EH (cell line): ENCODE results near the gene XPA.
A peak's percentile ranks its signal among the peaks of the same experiment; 100 is the strongest.
"Not testable (repeated sequence)": the region's sequence is repeated elsewhere in the genome, so short reads cannot be mapped to it uniquely, and the experiment has no call there.

Source experiments
- DNase-seq: peaks from one replicate; pipeline ENCODE4 v3.0.0-alpha.2; 2015; ENCODE audit warnings: low read depth

The XPA gene

DNA sequence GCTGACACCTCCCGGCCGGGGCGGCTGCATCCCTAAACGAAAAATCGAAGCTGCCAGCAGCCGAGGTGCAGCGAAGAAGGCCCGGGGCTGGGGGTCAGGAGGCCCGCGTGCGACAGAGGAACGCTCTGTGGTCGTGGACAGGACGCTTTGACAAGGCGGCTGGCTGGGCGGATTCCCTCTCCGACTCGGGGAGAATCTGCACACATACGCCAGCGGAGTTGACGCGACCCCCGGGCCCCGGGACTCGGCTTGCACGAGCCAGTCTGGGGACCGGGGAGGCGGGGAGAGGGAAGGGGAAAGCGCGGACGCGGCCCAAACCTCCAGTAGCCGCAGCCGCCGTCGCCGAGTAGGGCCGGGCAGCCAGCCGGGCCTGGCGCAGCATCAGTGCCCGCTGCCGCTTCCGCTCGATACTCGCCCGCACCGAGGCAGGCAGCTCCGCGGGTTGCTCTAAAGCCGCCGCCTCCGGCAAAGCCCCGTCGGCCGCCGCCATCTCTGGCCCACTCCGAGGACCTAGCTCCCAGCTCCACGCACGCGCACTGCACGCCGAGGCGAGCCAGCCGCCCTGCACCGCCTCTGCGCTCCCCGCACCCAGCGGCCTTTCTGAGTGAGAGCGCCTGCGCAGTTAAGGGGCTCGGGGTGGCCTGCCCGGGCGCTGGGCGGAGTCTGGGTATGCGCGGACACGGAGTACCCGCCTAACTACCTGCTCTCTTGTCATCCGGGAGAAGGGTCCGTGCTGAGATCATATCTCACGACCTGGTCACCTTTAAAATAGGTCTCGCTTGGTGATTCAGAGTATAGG is at the start of gene XPA:
Gene XPA (minus strand): TSS at position 538 of the 799 bp plus-strand sequence. CDS start 48 bp downstream, at position 490.
- DNase-seq = peak; percentile 95

DNA sequence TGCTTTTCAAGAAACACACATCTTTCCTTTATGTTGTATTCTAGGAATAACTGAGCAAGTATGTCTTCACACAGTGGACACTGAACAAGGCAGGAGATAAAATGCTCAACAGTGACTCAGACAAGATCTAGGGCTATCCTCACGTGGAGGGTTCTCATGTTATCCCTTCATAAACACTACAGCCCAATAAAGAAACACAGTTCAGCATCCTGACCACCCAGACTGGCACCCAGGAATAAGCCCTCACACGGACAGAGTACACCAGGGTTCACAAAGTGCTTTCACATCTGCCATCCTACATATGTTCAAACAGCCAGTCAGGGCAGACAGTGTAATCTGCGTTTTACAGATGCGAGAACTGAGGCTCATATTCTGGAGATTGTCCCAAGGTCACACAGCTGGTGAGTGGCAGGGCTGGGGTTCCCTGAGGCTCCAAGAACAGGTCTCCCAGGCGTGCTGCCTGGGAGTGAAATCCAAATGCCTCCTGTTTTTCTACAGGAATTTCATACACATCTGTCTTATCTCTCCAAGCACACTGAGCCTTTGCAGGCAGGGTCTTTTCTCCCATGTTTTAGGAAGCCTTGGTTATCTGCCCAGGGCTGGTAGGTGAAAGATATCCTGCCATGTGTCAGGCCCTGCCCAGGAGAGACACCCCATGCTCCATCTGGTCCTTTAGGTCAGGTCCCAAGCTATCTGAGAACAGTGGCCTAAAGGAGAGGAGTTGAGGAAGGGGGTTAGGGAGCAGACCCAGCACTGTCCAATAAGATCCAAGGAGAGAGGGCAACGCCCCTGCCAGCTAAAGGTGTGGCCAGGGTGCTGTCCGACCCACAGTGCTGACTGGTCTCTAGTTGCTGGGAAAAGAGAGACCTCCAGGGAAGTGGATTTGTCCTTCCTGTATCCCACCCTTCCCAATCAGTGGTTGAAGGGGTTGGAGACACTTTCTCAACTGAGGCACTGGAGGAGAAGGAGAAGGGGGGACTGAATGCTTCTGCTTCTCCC is 47.9 kb upstream of the XPA start:
- no peak for DNase-seq

DNA sequence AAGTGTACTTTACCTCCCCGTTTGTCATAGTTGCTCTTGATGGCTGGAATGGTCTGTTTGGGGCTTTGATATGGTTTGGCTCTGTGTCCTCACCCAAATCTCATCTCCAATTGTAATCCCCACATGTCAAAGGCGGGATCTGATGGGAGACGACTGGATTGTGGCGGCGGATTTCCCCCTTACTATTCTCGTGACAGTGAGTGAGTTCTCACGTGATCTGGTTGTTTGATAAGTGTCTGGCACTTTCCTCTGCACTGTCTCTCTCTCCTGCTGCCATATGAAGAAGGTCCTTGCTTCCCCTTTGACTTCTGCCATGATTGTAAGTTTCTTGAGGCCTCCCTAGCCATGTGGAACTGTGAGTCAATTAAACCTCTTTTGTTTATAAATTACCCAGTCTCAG is 46.9 kb upstream of the XPA start:
- DNase-seq = not testable (repeated sequence)

DNA sequence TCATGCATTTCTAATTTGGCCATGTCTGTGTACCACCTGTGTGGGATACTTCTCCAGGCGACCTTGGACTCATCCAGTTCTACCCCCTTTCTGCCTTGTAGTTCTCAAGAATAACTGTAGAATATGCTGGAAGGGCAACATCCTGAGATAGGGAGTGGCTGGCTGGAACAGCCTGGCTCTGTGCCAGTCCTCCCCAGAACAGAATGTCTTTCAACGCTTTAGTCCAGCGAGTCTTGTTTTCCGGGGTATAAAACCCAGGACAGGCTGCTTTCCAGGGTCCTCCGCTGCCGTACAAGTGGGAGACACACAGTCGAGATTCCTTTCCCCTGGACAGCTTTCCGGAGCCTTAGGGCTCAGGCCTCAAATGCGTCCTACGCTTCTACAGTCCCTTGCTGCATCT is 45.4 kb upstream of the XPA start:
- DNase-seq = no peak

DNA sequence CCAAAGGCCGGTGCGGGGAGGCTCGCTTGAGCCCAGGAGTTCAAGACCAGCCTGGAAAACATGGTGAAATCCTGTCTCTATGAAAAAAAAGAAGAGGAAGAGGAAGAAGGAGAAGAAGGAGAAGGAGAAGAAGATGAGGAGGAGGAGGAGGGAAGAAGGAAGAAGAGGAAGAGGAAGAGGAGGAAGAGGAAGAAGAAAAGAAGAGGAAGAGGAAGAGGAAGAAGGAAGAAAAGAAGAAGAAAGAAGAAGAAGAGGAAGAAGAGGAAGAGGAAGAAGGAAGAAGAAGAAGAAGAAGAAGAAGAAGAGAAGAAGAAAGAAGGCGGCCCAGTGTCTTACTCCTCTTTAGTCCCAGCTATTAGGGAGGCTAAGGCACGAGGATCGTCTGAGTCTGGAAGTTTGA is 44.8 kb upstream of the XPA start:
- DNase-seq = no peak

DNA sequence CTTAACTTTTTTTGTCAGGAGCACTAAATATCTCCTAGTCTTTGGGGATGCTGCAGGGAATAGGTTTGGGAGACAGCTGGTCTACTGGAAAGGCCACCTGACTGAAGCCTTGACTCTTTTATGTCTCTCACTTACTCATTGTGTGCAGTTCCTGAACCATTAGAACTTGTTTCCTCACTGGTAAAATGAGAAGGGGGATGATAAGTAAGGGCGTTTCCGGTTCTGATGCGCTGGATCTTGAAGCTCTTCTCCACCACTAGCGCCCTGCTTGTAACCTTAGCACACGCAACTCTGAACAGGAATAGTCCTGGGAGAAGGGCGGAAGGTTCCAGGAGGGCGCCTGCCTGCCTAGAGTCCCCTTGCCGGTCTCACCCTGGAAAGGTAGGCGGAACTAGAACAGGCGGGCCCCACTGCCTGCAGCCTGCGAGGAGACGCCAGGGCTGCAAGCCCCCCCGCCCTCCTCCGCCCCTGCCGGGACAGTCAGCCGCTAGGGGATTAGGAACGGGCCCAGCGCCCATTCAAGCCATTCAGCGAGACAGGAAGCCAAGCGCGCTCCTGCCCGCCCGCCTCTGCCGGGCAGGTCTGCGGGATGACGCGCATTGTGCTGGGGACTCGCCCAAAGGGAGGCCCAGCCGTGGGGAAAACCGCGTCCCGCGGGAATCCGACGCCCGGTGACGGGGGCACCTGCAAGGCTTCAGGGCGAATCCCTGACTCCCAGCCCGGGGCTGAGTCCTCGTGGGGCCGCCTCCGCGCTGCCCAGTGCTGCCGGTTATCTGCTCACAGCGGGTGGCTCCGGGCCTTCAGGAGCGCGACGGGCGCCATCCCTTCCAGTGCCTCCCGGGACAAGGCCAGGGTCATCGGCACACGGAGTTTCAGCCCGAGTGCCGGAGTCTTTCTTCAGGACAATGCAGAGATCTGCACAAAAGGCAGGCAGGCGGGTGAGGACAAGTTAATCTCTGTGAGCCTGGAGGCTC is 44.0 kb upstream of the XPA start:
- DNase-seq = peak; percentile 66

DNA sequence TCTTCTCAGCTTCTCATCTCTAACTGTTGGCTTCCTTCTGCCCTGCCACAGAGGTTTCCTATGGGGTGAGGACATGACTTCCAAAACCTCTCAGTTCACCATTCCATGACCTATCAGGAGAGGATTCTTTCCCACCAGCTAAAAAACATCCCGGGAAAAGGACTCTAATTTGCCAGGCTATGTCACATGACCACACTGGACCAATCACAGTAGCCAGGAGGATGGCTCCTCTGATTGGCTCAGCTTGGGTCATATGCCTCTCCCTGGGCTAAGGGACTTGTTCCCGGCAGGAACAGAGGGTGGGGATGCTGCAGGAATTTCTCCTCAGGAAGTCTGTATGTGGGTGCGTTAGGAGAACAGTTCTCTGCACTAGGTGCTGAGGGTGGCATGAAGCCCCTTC is 40.3 kb upstream of the XPA start:
- peak; percentile 48 for DNase-seq

DNA sequence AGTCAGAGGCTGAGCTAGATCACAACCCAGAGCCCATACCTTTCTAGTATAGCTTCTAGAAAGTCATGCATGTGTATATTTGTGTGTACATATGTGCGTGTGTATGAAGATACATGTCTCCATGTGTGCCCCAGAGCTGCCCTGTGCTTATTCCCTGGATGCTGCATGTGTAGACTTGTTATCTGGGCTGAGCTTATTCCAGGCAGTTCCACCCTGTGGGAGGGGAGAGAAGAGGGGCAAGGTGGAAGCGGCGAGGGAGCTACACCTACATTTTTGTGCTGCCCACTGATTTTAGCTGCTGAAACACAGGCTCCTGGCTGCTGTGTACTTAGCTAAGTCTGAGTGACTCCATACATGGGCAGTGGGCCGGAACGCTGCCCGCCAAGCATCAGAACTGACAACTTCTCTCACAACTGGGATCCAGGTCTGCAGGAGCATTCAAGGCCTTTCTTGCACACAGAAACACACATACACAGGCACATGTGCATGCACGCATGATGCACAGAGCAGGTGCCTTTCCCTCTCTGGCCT is 38.0 kb upstream of the XPA start:
- DNase-seq = no peak

DNA sequence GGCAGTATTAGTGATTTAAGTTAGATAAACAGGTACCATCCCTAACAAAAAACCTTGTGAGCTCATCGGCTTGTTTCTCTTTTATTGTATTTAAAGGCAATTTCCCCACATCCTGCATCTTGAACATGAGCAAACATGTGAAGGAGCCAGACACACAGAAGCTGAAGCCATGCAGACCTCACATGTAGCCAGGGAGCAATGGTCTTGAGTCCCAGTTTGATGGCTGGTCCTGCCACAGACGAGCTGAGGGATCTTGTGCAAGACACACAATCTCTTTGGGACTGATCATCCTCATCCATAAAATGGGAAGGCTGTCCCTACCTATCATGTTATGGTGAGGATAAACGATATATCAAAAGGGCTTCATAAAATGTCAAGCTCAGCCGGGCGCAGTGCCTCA is 29.6 kb upstream of the XPA start:
- DNase-seq = no peak

DNA sequence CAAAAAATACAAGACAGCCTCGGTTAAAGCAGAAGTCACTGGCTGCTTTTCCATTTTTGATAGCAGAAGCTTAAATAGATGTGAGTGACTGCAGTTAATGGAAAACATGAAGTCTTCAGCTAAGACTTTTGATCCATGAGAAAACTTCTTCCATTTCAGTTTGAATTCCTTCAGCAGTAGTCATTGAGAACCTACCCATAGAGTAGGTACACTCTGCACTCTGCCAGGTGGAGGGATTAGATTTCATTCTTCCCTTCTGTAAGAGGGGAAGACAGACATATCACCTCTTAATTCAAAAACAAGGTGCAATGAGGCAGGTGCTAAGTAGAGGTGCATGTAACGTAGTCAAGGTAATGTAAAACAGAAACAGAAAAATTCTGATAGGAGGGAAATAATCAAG is 26.7 kb upstream of the XPA start:
- DNase-seq = no peak

DNA sequence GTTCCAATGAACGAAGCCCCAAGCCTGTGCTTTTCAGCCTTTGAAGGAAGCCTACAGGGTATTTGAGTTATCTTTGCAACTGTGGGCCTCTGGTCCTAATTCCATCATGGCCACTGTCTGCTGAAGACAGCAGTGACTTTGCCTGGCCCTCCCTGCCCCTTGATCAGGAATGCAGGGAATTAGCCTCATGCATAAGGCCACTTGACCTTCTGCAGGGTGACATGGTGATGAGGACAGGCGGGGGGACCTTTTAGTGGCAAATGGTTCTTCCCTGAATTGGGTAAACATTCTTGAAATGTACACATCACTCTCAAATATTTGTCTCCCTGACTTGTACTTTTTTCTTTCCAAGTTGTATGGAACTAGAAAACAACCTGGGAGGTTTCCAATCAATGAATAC is 25.2 kb upstream of the XPA start:
- DNase-seq = no peak

DNA sequence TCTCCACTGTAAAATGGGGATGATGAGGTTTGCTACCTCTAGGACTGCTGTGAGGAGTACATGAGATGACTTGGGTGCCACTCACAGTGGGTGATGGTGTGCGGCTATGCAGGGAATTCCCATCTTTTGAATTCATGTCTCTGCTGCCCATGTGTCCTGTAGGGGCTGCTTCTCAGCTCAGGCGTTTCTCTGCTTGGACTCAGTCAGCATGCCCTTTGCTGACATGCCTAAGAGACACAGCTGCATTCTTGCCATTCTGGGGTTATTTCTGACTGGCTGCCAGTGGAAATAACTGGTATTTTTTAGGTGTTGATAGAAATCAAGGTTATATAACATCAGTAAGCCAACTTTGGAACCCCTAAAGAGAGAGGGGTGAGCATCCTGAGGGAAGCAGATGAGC is 24.3 kb upstream of the XPA start:
- DNase-seq = peak; percentile 60

DNA sequence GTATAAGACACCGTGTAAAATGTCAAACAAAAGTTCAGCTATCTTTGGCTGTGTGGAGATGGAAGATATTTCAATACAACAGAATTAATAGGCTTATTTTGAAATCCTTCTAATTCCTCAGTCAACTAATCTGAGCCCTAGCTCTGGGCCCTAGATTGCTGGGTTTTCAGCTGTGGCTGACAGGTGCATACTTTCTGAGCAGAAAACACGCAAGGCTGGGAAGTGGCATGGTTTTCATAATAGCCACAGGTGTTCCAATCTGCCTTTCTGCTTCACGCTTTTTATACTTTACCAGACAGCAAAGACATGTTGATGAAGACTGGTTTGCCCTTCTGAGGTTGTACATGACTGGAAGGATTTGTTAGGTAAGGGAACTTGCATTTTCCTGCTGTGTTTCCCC is 20.7 kb upstream of the XPA start:
- DNase-seq = no peak

DNA sequence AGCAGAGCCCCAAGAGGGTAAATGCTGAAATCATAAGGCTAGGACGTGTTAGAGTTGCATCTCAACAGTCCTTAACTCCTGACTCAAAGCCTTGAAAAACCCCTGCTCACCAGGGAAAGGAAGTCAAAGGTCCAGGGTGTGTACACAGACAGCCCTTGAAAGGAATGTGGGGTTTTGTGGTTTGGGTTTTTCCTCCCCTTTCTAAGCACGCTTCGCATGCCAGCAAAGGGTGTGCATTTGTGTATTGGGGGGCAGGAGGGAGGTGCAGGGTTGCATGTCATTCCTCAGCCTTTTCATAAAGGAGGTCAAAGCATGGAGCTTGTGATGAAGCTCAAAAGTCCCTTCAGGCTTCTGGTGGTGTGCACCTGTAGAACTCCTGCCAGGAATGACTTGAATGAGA is 17.3 kb upstream of the XPA start:
- peak; percentile 87 for DNase-seq

DNA sequence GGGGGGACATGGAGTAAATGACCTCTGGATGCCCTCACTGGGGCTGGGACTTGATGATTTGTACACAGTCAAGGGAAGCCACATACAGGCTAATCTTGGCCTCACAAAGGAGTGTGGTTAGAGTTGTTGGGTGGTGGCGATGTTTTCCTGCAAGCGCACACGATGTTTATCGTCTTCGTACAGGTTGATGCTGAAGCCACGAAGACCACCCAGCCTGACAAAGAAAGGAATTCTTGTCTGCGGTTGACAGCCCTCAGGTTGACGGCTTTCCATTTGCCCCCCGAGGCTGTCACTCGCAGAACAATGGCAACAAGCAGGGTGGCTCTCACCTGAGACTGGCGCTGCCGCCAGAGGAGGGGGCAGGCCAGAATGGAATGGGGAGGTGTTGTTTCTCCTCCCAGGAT is 14.1 kb upstream of the XPA start:
- DNase-seq = no peak

DNA sequence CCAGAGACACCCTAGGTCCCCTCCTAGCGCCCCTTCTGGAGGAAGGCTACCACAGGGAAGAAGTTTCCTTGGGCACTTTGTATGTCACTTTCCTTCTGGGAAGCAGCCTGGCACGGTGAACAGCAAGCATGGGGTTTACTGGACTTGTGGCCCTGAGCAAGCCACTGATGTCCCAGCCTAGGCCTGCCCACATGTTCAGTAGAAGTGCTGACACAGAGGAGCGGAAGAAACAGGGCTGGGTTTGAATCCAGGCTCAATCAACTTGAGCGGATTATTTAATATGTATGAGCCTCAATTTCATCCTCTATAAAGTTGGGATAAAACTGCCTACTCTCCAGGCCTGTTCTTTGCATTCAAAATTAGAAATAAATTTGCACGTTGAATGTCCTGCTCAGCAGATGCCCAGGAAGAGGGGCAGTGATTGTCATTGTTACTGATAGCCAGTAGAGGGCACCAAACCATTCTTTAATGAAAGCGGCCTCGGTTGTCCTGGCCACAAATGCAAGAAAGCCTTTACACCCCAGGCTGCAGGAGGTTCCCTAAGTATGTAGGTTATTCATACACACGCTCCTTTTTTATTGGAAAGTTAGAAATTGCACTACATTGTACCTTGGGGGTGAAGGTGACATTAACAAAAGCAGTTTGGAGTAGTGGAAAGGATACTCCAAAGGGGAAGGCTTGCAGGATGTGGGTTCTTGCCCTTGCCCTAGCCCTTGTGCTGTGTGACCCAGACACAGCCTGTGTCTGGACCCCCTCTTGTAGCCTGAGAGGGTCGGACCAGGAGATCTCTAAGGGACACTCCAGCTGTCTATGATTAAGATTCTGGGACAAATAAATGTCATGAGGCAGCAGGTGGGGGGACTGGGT is 13.4 kb upstream of the XPA start:
- DNase-seq = peak; percentile 79

DNA sequence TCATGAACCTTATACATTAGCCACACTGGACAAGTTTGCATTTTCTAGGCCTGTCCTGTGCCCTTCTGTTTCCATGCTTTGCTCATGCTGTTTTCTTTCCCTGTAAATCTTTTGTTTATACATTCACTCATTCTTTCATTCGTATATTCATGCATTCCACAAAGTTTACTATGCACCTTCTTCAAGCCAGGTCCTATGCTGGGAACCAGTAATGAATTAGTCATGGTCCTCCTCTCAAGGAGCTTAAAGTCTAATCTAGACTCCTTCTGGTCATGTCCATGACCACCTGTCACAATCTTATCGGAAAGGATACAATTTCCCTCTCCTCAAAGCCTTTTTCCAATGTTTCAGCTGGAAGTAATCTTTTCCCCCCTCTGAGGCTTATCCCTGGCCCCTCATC is 9.1 kb upstream of the XPA start:
- DNase-seq = peak; percentile 20

DNA sequence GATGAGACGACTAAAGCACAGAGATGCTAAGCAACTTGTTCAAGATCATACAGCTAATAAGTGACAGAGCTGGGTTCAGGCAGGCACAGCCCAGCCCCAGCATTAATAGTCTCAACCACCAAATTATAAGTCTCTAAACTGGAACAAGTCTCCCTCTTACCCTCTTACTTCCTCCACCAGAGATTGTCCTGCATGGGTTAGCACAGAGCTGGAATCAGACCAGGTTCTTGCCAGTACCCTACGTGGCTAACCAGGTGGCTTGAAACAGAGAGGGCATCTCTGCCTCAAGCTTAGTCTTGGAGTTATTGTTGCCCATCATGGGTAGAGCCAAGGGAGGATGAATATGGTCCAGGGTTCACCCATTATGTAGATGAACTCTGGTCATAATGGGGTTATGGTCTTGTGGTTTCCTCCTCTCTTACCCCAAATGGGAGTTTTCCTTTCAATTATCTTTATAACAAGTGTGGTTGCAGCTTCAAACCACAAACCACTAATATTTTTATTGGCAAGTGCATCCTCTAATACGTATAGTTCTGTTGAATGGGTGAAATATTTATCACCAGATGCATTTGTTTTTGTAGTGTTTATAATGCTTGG is 8.3 kb upstream of the XPA start:
- DNase-seq = peak; percentile 56

DNA sequence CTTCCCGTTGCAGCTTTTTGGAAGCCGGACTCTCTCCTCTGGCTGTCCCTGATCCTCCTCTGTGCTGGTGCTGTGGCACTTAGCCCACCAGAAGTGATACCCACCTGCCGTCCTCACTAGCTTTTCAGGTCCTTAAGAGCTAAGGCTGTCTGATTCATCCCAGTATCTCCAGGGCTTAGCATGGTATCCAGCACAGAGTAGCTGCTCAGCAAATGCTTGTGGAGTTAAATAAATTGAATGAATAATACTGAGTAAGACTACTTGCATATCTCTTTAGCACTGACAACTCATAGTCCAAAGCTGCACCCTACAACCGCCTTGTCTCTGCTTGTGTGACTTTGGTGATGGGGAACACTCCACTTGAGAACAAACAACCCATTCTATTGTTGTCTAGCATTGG is 7.7 kb upstream of the XPA start:
- DNase-seq = no peak

DNA sequence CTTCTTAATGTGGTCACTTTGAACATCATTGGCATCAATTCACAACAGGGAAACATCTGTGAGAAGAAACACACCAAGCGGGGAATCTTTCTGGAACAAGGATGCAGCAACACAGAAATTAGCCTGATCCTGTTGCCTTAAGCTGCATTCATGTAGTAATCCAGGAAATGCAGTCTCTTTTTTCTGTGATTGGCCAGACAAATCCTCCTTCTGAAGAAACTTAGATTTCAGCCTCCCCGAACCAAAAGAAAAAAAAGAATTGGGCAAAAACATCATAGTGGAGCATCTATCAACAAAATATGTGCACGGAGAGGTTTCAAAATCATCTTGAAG is 7.2 kb upstream of the XPA start:
- no peak for DNase-seq
